Bone marrow (tissue), 2 donors: Measurements from ENCODE around the gene LRRC9.
"Not testable (repeated sequence)": the region's sequence is repeated elsewhere in the genome, so short reads cannot be mapped to it uniquely, and the experiment has no call there.

Experiments used
- DNase-seq, 2 donors: peaks; one replicate each; lab custom pipeline; 2025; lab: John Stamatoyannopoulos, UW

The LRRC9 gene

GRCh38 chr14:60064491-60065072 lies 144.6 kb downstream of the LRRC9 start:
- peak in 1 of 2 donors; percentile 25 for DNase-seq

GRCh38 chr14:60067882-60068281 lies 147.9 kb downstream of the LRRC9 start:
- no peak for DNase-seq

GRCh38 chr14:60079723-60080122 lies 159.8 kb downstream of the LRRC9 start:
- no peak for DNase-seq

- DNase-seq: no peak
Observed at GRCh38 chr14:60085085-60085484, 165.1 kb downstream of the LRRC9 start.

GRCh38 chr14:60085693-60086092 lies 165.7 kb downstream of the LRRC9 start:
- DNase-seq: no peak

- no peak for DNase-seq
Observed at GRCh38 chr14:60087668-60088067, 167.7 kb downstream of the LRRC9 start.

GRCh38 chr14:60089221-60089620 lies 169.3 kb downstream of the LRRC9 start:
- DNase-seq: no peak

GRCh38 chr14:60090864-60091519 lies 171.0 kb downstream of the LRRC9 start:
- no peak for DNase-seq

GRCh38 chr14:60091550-60092525 lies 171.9 kb downstream of the LRRC9 start, which contains the start of gene PCNX4:
PCNX4 (plus strand) TSS chr14:60091923; CDS start chr14:60107639, 15,716 bp downstream.
- peak; percentile 95 to 99 for DNase-seq

GRCh38 chr14:60092526-60092920 lies 172.6 kb downstream of the LRRC9 start:
- DNase-seq: no peak

- DNase-seq: no peak
Observed at GRCh38 chr14:60093080-60093479, 173.1 kb downstream of the LRRC9 start.

- DNase-seq: no peak
Observed at GRCh38 chr14:60093606-60094005, 173.7 kb downstream of the LRRC9 start.

- no peak for DNase-seq
Observed at GRCh38 chr14:60094306-60094897, 174.5 kb downstream of the LRRC9 start.

- DNase-seq: no peak
Observed at GRCh38 chr14:60095231-60095630, 175.3 kb downstream of the LRRC9 start.

GRCh38 chr14:60095781-60096450 lies 176.0 kb downstream of the LRRC9 start:
- DNase-seq: no peak

GRCh38 chr14:60097974-60098373 lies 178.0 kb downstream of the LRRC9 start:
- DNase-seq: no peak

- DNase-seq: not testable (repeated sequence)
Observed at GRCh38 chr14:60099855-60100254, 179.9 kb downstream of the LRRC9 start.

GRCh38 chr14:60101786-60102185 lies 181.8 kb downstream of the LRRC9 start:
- no peak for DNase-seq

GRCh38 chr14:60102389-60102788 lies 182.4 kb downstream of the LRRC9 start:
- no peak for DNase-seq

- DNase-seq: no peak
Observed at GRCh38 chr14:60106339-60106738, 186.4 kb downstream of the LRRC9 start.

GRCh38 chr14:60107477-60107876 lies 187.5 kb downstream of the LRRC9 start:
- no peak for DNase-seq

- DNase-seq: no peak
Observed at GRCh38 chr14:60111732-60112131, 191.8 kb downstream of the LRRC9 start.
